Stimulated activated CD4-positive, alpha-beta T cell treated with anti-CD3 and anti-CD28 coated beads, TNF-alpha, amount 100 ng/mL, for 24 hours (primary cell): ENCODE measurements around the gene AFAP1.

Experiments used
- DNase-seq, 3 experiments: peaks; one replicate each; pipeline ENCODE4 v3.0.0-alpha.2; 2020; ENCODE audit warnings: low read depth in 3 of 3

The AFAP1 gene

GRCh38 chr4:7894677-7895181 is 44.9 kb downstream of the AFAP1 start:
- DNase-seq = no peak

GRCh38 chr4:7894098-7894676 is 45.5 kb downstream of the AFAP1 start:
- DNase-seq = no peak

DNA sequence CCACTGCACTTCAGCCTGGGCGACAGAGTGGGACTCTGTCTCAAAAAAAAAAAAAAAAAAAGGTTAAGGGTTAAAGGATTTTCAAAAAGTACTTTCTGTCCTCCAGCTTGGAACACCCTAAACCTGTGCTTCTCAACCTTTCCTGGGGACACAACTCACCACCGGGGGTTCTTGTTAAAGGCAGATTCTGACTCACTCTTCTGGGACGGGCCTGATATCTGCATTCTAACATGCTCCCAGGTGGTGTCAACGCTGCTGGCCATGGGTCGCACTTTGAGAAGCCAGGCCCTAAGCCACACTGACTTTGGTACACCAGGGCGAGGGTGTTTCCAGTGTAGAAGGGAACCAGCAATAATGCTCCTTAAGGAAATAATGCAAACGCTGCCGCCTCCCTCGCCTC is 46.1 kb downstream of the AFAP1 start:
- DNase-seq = no peak

- no peak for DNase-seq
Measured at GRCh38 chr4:7892212-7893019, 47.2 kb downstream of the AFAP1 start.

DNA sequence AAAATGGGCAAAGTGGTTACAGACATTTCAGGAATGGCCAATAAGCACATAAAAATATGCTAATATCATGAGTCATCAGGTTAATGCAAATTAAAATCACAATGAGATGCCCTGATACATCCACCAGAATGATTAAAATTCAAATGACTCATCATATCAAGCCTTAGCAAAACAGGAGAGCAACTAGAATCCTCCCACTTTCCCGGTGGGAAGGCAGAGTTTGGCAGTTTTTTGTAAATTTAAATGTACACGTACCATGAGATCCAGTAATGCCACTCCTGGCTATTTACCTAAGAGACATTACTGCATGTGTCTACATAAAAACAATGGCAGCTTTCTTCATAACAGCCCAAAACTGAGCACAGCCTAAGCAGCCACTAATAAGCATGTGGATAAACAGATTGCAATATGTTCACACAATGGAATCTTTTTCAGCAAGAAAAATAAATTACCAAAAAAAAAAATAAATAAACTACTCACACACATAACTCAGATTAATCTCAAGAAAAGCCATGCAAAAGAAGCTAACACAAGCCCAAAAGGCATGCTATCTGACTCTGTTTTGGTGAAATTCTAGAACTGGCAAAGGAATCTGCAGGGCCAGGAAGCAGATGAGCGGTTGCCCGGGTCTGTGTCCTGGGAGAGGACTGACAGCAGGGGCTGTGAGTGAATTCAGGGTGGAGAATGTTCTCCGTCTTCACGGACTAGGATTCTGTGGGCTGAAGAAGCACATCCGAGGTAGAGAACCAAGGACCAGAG is 48.8 kb downstream of the AFAP1 start:
- no peak for DNase-seq

DNA sequence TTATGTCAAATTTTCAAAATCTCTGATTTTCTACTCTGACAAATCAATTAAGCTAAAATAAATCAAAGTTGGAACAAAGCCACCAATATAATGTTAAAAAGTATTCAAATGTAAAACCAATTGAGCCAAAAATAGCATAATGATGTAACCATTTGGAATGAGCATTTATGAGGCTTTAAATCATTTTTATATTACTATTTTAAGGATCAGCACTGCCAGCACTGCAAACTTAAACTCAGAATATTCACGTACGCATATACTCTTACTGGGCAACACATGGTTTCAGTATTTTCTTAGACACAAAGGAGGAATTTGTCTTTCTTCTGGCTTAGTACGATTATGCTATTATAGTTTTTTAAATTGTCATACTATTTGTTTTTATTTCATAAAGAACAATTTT is 52.2 kb downstream of the AFAP1 start:
- no peak for DNase-seq

GRCh38 chr4:7886007-7886973 is 53.4 kb downstream of the AFAP1 start:
- DNase-seq = no peak

DNA sequence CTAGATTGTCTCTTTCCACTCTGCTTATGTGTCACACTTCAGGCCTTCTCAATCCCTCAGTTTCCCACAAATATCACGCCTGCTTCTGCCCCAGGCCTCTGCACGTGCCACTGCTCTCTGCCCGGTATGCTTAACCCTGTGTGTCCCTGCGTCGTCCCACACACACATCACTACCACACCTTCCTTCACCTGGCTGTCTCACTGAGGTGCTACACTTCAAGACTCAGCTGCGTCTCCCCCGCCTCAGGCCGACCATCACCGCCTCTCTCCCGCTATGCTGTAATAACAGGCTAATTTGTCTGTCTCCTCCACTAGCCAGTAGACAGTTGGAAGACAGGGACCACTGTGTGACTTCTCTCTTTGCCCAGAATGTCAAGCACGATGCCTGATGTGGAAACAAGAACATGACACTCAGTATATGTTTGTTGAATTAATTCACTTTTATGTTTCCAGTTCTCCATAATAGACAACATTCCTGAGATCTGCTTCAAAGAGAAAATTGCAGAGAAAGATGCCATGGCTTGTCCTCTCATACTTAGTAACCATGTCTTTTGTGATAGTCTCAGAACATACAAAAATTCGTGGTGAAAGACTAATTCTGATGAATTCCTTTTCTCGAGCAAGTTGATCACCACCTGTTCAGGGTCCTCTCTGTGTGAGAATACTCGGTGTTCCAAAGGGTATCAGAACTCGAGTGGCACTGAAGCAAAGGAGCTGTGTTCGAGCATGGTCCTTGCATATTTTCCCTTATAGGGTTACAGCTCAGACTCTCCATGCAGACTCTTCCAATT is 54.2 kb downstream of the AFAP1 start:
- DNase-seq = no peak

DNA sequence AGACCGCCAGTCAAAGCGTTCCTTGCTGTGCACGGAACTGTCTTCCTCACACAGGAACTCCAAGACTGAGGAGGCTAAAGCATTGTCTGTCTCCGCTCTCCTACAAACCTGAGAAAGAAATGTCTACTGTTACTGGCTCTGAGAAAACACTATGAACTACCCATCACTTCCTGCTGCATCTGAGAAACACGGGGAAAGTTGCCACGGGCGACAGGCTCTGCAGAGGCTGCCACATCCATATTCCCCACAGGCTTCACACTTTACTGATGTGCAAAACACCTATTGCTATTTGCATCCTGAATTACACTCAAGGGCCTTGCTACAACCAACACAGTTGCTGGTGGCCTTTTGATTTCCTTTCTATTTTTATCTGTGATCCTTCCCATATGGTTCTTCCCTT is 59.0 kb downstream of the AFAP1 start:
- DNase-seq = no peak

GRCh38 chr4:7879127-7879526 is 60.5 kb downstream of the AFAP1 start:
- no peak for DNase-seq

GRCh38 chr4:7878323-7878722 is 61.3 kb downstream of the AFAP1 start:
- no peak for DNase-seq

DNA sequence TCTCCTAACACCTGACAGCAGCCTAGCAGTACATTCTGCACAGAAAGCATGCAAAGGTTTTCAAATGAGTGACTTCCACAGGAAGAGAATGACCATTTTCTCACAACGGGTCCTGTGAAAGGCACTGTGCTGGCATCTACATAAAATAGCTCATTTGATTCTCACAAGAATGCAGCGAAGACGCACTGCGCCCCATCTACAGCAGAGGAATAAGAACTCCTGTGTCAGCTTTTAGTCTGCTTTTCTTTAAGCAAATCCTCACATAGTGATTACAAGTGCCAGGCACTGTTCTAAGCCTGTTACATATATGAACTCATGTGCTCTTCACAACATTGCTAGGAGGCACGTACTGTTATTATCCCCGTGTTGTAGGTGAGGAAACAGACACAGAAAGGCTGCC is 62.5 kb downstream of the AFAP1 start:
- DNase-seq = no peak

- DNase-seq = peak in 2 of 3 experiments; percentile 21 to 38
Measured at GRCh38 chr4:7876201-7876875, 63.3 kb downstream of the AFAP1 start.

- no peak for DNase-seq
Measured at GRCh38 chr4:7874838-7875237, 64.8 kb downstream of the AFAP1 start.

DNA sequence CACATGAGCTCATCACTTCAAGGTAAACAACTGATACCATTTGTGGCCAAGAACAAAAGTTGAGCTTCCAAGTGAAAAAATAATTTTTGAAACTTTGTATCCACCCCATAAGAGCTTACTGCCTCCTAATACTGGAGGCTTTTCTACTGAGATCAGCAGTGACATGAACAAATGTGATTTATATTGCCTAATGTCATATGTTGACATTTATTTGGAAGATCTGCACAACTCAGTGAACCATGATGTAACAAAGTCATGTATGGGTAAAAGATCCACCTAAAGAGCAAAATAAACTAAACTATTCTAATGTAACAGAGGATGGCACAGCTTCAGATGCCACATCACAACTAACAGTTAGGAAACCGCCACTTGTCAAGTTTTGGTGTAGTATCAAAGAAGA is 65.8 kb downstream of the AFAP1 start:
- no peak for DNase-seq

DNA sequence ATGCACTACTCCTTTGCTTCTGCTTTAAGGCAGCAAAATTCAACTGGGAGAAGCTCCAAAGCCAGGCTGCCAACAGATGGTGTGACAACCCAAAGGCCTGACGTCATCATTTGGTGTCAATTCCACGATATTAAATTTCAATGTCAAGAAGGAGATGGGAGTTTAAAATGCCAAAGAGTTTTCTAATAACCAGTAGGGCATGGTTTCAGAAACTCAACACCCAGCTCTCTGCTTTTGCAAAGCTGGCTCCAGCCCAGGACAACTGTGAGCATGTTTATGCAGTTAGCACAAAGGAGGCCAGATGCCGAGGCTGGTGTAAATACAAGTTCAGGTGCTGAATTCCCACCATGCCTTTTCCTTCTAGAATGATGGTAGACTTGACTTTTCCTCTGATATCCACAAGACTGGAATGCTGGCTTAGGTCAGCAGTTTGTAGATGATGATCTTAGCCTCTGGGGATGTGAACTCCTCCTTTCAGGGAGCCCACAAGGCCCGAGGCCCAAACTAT is 67.3 kb downstream of the AFAP1 start:
- DNase-seq = no peak

DNA sequence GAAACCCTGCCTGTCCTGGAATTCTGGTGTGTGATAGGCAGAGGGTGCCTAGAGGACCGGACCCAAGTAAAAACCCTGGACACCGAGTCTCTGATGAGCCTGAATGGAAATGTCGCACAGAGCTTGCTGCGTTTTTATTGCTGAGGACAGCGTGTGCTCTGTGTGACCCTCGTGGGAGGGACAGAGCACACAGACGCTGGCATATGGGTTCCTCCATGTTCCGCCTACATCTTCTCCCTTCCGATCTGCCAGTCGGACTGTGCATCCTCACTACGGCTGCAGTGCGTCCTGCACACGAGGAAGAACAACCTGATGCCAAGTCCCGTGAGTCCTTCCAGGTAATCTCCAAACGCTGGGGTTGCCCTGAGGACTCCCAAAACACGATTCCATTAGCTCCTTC is 68.3 kb downstream of the AFAP1 start:
- DNase-seq = no peak

DNA sequence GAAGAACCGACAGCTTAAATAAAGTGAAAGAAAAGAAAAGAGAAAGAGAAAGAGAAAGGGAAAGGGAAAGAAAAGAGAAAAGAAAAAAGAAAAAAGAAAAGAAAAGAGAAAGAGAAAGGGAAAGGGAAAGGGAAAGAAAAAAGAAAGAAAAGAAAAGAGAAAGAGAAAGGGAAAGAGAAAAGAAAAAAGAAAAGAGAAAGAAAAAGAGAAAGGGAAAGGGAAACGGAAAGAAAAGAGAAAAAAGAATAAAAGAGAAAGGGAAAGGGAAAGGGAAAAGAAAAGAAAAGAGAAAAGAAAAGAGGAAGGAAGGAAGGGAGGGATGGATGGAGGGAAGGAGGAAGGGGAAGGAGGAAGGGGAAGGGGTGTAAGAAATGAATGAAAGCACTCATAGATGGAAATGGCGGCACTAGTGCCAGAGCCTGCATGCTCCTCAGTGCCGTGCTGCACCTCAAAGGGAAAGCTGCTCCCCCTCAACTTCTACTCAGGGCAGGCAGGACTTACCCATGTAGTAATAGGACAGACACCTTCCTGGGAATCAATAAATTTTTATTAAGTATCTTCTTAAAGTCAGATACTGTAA is 70.7 kb downstream of the AFAP1 start:
- no peak for DNase-seq

DNA sequence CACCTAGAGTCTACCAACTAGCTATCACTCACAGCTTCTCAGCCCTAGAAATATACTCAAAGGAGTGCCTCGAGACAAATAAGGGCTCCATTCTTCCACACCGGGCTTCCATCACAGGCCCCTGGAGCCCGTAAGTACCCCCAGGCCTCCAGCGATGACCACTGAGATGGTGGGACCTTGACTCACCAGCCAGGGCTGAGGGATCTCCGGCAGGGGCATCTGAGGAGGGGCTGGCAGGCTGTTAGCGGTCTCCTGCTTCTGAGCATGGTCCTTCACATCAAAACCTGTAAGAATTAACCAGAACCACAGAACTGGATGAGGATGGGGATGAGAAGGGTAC is 71.3 kb downstream of the AFAP1 start:
- no peak for DNase-seq
